ENCODE measurements around the gene SLC8B1.

SLC8B1 gene

GRCh38 chr12:113347107-113347506, 12.2 kb upstream of the SLC8B1 start:
- no peak overlapping the region for H3K4me3 ChIP-seq (ENCODE audit: low read depth, low read length)
- in situ Hi-C loops (cut with HindIII; ENCODE audit: low sequenced_read_pairs), result no loop called here
- DNase-seq (ENCODE audit: low read depth), result no peak
- no peak for TF ChIP-seq CTCF (IDR thresholded peaks at IDR 0.05; ENCODE audit: low read depth, low read length, missing control alignments)

- DNase-seq (ENCODE audit: low read depth), result no peak
- in situ Hi-C loops (cut with HindIII; ENCODE audit: low sequenced_read_pairs), result no loop called here
- no peak for TF ChIP-seq CTCF (IDR thresholded peaks at IDR 0.05; ENCODE audit: low read depth, low read length, missing control alignments)
- H3K4me3 ChIP-seq (ENCODE audit: low read depth, low read length), result no peak overlapping the region
These were observed 11.4 kb upstream of the SLC8B1 start for GRCh38 chr12:113346353-113346752.

DNA sequence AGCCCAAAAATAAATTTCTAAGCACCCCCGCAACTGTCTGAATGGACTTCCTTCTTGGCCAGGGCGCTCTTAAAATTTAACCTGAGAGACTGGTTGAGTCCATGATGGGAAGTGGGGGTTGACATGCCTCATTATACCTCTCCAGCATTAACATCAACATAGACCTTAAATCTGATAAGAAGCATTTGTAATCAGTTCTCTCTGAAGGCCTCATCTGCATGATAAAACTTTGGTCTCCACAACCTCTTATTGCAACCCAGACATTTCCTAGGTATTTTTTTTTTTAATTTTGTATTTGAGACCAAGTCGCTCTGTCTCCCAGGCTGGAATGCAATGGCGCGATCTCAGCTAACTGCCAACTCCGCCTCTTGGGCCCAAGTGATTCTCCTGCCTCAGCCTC, 10.4 kb upstream of the SLC8B1 start:
- DNase-seq (ENCODE audit: low read depth), result no peak
- TF ChIP-seq CTCF (IDR thresholded peaks at IDR 0.05; ENCODE audit: low read depth, low read length, missing control alignments), result no peak
- in situ Hi-C loops (cut with HindIII; ENCODE audit: low sequenced_read_pairs), result no loop called here
- no peak overlapping the region for H3K4me3 ChIP-seq (ENCODE audit: low read depth, low read length)

GRCh38 chr12:113341535-113341934, 6.6 kb upstream of the SLC8B1 start:
- no peak overlapping the region for H3K4me3 ChIP-seq (ENCODE audit: low read depth, low read length)

DNA sequence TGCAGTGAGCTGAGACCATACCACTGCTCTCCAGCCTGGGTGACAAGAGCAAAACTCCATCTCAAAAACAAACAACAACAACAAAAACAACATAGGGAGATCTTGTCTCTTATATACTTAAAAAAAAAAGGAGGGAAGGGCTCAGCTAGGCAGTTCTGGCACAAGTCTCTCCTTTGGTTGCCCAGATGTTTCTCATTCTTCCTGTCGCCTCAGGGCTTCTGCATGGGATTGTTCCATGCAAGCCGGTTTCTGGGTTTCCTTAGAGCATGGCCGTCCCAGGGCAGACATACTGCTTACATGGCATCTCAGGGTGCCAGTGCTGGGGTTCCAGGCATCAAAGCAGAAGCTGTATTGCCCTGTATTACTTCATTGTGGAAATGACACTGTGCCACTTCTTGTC, 5.2 kb upstream of the SLC8B1 start:
- H3K4me3 ChIP-seq (ENCODE audit: low read depth, low read length), result no peak overlapping the region
- no peak for TF ChIP-seq CTCF (IDR thresholded peaks at IDR 0.05; ENCODE audit: low read depth, low read length, missing control alignments)
- in situ Hi-C loops (cut with HindIII; ENCODE audit: low sequenced_read_pairs), result no loop called here
- no peak for DNase-seq (ENCODE audit: low read depth)

More at GRCh38 chr12:113341535-113341934, 6.6 kb upstream of the SLC8B1 start:
- in situ Hi-C loops (cut with HindIII; ENCODE audit: low sequenced_read_pairs), result no loop called here
- TF ChIP-seq CTCF (IDR thresholded peaks at IDR 0.05; ENCODE audit: low read depth, low read length, missing control alignments), result no peak
- DNase-seq (ENCODE audit: low read depth), result no peak

- in situ Hi-C loops (cut with HindIII; ENCODE audit: low sequenced_read_pairs), result no loop called here
- TF ChIP-seq CTCF (IDR thresholded peaks at IDR 0.05; ENCODE audit: low read depth, low read length, missing control alignments), result no peak
- no peak overlapping the region for H3K4me3 ChIP-seq (ENCODE audit: low read depth, low read length)
- no peak for DNase-seq (ENCODE audit: low read depth)
These were observed 4.6 kb upstream of the SLC8B1 start for GRCh38 chr12:113339540-113339939.
